ENCODE results near the gene CLDN19. TPM values are rescaled to one million over a fixed set of nuclear protein-coding genes. Genes with fewer than 3 reads are reported as not detected.
"Not testable (repeated sequence)": the region's sequence is repeated elsewhere in the genome, so short reads cannot be mapped to it uniquely, and the experiment has no call there.

Gene CLDN19
- total RNA-seq, 1 donor from 2014 or later, result not detected

DNA sequence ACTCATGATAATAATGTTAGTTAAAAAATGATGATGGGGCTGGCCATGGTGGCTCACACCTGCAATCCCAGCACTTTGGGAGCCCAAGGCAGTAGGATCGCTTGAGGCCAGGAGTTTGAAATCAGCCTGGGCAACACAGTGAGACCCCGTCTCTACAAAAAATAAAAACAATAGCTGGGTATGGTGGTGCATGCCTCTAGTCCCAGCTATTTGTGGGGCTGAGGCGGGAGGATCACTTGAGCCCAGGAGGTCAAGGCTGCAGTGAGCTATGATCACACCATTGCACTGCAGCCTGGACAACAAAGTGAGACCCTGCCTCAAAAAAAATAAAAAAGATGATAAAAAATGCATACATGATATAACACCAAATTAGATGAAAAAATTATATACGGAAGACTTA, 21.5 kb upstream of the CLDN19 start:
- DNase-seq (ENCODE audit: extremely low read depth, low read depth, low spot score), result no peak

DNA sequence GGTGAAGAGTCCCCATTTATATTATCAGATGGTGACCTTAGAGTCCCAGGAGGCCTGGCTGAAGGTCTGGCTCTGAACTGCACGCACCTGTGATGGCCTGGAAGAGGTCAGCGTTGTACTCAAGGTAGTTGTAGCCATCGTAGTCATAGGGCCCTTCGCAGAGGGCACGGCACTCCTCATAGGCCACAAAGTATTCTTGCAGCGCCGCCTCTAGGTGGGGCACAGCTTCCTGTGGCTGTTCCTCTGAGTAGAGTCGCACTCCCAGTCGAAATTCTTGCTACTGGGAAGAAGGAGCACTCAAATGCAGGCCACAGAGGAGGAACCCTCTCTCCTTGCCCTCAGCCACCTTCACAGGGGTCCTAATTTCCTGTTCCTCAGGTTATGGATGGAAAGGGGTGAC, 19.1 kb upstream of the CLDN19 start:
- no peak for DNase-seq (ENCODE audit: extremely low read depth, low read depth, low spot score)

DNA sequence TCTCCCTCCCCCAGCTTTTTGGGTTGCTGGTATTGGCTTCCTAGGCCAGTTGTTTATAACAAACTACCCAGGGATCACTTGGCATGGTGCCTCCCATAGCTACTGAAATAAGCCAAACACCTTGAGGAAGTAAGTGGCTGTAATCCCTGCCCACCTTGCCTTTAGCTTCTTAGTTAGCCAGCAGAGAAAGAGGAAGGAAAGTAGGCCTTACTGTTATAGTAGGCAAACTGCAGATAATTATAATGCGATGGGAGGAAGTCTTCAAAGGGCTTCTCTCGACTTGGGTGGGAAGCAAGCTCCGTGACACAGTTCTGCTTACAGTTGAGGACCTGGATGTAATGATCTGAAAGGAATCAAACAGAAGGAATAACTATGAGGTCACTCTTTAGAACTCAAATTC, 18.6 kb upstream of the CLDN19 start:
- DNase-seq (ENCODE audit: extremely low read depth, low read depth, low spot score), result no peak

DNA sequence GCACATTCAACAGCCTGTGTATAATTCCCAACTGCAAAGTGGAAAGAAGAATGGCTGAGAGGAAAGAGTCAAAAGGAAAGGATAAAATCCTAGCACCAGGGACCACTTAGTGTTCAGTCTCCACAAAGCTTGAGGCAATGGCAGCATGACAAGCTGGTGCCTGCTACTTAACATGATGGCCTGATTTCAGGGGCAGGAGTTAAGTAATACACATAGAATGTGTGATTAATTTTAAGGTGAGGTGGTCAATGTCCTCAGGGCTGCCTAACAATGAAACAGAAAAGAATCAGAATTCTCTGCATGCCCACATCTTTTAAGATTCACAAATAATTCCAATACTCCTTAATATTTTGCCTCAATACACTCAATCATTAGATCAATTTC, 17.8 kb upstream of the CLDN19 start:
- no peak for DNase-seq (ENCODE audit: extremely low read depth, low read depth, low spot score)

DNA sequence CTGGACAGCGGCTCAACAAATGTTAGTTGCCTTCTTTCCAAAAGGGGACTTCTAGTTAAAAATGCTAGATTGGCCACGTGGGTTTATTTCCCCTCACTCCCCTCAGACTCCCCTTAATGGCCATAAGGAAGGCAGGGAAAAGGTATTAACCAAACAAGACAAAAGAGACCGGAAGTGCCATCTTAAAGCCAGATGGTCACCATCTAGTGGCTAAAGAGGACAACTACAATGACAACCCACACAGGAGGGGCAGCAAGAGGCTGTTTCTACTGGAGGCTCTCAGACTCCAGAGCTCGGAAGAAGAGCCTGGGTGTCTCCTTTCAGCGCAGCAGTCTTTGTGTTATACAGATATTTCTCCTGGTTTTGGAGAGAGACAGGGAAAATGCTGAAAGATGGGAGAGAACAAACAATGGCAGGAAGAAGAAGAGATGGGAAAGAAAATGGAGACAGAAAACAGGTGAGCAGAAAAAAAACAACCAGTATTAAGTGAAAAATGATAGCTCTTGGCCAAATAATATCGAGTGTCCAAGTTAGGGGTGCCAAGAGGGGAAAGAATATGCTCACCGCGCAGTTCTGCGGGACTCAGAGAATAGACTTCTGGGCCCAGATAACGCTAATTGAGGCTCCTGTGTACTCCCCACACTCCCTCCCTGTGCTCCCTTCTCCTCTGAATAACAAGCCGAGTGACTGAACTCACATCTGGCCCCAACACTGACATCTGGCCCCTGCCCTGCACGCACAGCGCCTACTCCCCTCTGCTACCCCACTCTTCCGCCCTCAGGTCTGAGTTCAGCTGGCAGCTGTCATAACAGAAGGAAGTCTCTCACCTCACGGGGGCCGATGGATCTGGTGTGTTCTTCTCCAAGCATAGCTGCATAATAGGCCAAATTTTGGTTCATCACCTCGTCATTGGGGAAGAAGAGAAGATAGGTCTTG, 17.2 kb upstream of the CLDN19 start:
- DNase-seq (ENCODE audit: extremely low read depth, low read depth, low spot score), result no peak

DNA sequence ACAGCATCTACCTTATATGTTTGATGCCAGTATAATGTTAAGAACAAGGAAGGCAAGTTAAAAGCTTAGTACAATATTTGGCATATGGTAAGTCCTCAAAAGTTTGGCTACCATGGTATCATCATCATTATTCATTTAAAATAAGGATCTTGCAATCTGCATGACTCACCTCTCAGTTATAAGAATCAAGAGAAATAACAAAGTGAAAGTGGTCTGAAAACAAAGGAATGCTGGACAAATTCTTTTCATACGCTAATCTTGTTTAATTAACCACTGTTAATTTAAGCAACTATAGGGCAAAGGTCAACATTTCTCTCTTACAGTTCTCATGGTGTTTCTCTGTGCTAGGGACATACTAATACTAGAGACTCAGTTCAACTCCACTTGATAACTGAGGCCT, 13.0 kb upstream of the CLDN19 start:
- DNase-seq (ENCODE audit: extremely low read depth, low read depth, low spot score), result no peak

DNA sequence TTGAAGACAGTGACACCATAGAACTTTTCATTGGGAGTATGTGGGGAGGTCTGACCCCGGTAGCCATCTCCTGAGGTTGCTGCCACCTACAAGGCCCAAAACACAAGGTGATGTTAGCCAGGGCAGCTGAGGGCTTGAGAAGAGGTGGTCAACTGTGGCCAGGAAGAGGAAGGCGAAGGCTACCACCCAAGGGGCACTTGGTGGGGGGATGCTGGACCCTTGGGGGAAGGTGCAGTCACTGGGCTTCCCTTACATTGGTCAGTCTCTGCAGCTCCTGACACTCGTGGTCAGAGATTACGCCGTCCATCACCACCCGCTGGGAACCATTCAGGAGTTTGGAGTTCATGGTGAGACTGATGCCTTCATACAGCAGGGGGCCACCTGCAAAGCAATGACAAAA, 12.2 kb upstream of the CLDN19 start:
- DNase-seq (ENCODE audit: extremely low read depth, low read depth, low spot score), result no peak

DNA sequence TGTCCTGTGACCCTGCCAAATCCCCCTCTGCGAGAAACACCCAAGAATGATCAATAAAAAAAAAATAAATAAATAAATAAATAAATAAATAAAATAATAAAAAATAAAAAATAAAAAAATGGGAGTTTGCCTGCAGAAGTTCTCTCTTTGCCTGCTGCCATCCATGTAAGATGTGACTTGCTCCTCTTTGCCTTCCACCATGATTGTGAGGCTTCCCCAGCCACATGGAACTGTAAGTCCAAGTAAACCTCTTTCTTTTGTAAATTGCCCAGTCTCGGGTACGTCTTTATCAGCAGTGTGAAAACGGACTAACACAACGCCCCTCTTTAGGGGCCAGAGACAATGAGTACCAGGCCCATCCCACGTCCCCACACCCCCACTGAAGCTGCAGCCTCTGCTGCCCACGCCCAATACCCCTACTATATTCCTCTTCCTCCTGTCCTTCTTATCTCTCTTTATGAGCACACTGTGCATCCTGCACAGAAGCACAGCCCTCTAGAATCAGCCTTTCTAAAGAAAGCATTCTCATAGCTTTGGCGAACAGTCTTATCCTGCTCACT, 11.6 kb upstream of the CLDN19 start:
- DNase-seq (ENCODE audit: extremely low read depth, low read depth, low spot score), result not testable (repeated sequence)

DNA sequence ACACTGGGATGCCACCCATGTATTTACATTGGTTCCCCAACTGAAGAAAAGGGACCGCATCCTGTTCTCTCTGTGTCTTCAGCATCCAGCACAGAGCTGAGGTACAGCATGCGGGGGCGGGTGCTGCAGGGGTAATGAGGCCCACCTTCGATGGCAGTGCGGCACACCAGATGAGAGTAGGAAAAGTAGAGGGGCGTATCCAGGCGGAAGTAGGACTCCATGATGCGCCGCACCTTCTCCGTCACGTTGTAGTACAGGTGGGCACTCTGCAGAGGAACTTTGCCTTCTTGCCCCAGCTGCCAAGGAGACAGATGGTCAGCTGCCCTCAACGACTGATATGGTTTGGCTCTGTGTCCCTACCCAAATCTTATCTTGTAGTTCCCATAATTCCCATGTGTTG, 10.0 kb upstream of the CLDN19 start:
- no peak for DNase-seq (ENCODE audit: extremely low read depth, low read depth, low spot score)

DNA sequence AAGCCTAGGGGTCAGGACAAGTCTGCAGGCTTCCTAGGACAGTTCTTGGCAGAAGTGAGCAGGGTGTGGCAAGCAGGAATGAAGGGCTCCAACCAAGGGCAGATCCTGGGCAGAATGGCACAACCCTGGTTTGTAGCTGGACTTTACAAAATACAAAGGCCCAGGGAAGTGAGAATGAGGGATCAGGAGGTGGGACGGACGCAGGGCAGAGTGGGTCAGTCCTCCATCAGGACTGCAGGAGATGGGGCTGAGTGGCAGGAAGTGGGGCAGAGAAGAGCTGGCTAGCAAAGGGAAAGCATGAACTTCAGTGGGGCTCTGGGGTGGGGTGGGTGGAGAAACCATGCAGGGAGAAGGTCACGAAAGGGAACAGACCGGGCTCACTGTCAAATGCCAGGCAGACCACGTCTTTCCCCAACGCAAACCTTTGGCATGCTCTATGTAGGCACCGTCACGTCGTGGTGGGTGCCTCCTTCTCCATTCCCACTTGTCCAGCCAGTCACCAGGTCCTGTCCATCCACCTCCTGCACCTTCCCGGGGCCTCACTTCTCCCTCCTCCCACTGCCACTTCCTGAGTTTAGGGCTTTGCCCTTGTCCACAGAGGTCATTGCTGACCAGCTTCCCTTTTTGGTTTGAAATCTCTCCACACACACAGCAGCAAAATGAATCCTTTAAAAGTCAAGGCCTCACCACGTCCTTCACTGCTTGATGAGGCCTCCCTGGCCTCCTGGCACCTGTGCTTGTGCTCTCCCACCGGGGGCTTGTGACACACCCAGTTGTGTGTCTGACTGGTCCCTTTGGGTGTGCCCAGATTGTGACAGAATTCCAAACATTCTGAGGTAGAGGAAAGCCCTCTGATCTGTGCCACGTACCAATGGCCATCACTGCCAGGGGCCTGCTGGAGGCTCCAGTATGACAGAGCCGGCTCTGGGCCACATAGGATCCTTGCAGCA, 8.7 kb upstream of the CLDN19 start:
- no peak for DNase-seq (ENCODE audit: extremely low read depth, low read depth, low spot score)

DNA sequence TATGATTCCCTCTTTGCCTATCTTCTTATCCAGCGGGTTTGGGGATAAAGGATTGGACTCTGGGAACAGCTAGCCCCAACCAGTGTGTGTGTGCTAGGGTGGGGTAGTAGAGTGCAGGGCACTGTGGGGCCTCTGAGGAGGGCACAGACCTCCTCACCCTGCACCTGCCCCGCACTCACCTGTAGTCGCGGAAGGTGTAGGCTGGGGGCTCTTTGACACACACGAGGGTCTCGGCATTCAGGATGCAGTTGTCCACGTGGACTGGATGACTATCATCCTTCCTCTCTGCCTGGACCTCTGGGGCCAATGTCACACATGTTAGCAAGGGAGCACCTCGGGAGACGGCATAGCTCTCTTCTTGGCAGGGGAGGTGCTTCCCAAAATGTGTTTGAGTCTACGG, 8.0 kb upstream of the CLDN19 start:
- DNase-seq (ENCODE audit: extremely low read depth, low read depth, low spot score), result no peak

DNA sequence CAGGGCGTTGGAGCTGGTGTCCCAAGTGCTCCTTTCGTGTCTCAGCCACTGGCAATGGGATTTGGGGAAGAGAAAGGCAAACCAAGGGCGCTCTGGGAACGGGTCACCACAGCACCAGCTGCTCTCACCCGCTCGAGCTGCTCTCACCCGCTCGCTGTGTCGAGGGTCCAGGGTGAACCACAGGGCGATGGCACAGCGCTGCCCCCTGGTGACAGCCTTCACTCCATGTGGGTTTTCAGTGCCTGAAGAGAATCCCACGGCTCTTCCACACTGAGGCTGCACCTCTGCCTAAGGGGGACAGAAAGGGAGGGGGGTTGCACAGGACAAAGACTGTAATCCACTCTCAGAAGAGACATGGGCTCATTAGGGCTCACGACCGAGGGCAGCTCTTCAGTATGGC, 7.1 kb upstream of the CLDN19 start:
- no peak for DNase-seq (ENCODE audit: extremely low read depth, low read depth, low spot score)

DNA sequence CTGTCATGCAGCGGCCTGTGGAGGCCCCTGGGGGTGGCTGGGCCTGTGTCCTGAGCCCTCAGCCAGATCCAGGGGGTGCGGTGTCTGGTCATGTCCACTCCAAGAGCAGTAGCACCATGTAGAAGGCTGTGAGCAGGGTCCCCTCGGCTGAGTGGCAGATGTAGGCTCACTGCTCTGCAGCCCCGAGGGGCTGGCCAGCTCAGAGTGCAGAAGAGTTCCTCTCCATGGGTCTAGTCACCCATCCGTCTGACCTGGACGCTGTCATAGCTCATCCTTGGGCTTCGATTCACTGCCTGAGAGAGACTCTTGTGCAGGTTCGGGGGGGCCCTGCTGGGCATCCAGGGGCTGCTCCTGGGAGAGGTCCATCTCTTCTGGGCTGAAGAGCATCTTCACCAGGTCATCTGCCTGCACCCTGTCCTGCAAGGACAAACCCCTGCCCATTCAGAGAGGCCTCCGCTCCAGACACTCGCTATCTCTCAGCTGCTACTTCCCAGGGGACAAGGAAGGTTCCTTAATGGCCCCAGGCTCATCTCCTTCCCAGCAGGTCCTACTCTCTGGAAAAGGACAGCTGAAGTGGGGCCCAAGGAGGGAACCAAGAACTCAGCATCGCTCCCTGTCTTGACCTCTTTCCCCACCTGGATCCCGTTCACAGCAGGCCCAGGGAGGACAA, 6.5 kb upstream of the CLDN19 start:
- DNase-seq (ENCODE audit: extremely low read depth, low read depth, low spot score), result no peak

DNA sequence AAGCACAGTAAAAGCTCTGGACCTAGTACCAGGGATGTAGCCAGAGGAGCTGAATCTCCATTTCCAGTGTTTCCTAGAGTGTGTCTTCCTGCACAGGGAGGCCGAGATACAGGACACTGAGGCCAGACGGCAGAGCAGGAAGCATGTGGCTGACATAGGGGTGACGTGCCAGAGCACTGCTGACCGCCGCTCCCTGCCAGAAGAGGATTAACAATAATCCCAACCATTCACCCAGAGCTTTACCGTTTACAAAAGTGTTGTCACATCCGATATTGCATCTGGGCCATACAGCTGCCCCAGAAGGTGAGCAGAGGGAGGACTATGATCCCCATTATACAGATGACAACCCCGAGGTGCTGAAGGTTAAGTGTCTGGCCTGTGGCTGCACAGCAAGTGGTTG, 5.8 kb upstream of the CLDN19 start:
- DNase-seq (ENCODE audit: extremely low read depth, low read depth, low spot score), result no peak

DNA sequence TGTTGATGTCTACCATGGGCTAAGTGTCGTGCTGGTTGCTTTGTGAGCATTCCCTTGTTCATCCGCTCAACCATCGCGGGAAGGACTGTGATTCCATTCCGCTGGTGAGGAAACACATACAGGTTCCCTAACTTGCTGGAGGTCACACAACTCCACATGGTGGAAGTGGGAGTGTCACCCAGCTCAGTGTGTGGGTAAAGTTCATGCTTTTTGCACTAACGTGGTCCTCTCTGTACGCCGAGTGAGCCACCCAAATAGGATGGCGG, 4.0 kb upstream of the CLDN19 start:
- DNase-seq (ENCODE audit: extremely low read depth, low read depth, low spot score), result no peak

DNA sequence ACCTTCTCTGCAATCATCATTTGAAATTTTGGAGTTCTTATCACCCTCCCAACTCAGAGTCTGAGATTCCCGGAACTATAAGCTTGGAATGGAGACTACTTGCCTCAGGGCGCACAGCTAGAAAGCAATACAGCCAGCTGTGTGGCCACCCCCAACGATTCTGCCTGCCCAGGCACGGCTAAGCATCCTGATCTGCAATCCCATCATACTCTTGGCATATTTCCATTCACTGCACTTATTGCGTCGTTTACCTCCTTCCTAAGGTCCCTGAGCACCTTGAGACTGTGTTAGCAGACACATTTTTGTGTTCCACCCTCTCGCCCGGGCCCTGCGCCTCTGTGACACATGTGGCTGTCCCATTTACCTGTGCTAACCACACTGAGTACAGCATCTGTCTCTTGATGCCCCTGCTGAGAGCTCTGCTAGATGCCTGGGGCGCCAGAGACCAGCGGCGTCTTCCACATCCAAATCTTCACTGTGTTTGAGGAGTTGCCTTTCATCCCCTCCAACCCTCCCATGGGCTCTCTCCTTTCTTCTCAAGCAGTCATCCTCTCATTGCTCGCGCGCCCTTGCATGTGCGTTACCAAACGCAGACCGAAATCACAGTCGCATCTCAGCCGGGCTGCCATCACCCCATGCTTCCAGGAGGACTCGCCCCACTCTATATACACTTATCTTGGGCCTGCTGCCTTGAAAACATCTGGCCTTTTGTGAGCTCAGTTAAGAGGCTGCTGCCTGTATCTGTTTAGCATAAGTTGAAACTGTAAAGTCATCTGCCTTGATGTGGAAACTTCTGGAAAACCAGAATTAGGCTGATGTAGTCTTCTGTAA, 3.5 kb upstream of the CLDN19 start:
- no peak for DNase-seq (ENCODE audit: extremely low read depth, low read depth, low spot score)

DNA sequence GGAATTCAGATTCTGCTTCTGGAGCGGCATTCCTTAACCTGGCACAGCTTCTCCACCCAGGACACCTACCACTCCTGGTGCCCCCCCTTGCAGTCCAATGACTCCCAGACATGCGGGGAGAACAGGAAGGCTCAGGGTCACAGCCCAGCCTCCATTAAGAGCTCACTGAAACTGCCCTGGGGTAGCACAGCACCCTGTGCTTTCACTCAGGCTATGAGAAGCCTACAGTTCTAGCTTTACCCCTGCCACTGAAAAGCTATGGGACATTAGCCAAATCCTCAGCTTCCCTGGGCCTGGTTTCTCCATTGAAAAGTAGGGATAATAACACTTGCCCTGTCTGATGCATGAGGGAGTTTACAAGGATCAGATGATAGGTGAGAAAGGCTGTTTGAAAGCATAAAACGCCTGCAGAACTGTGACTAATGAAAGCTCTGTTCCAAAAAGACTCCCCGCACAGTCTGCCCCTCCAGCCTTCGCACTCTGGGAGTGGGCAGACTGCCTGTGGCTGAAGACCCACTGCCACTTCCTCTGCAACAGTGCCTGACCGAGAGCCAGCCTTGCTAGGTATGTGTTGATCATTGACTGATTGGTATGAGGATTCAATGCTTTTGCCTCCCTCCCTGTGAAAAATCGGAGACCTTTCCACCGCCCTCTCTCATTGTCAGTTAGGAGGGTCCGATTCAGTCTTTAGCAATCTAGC, 2.7 kb upstream of the CLDN19 start:
- no peak for DNase-seq (ENCODE audit: extremely low read depth, low read depth, low spot score)

DNA sequence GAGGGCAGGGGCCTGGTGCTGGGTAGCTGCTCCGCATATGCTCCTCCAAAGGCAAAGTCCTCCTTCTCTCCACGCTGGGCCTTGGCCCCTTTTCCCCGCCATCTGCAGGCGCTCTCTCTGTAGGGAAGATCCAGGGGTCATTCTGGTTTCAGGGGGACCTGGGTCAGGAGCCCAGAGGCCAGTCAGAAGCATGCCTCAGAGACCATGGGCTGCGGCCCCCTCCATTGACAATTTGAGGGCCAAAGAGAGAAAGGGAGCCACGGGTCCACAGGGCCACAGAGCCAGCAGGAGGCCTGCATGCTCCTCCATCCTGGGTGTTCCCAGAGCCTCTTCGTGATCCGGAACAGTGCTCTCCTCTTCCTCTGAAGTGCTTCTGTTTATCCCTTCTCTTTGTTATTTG, 2.1 kb upstream of the CLDN19 start:
- no peak for DNase-seq (ENCODE audit: extremely low read depth, low read depth, low spot score)

DNA sequence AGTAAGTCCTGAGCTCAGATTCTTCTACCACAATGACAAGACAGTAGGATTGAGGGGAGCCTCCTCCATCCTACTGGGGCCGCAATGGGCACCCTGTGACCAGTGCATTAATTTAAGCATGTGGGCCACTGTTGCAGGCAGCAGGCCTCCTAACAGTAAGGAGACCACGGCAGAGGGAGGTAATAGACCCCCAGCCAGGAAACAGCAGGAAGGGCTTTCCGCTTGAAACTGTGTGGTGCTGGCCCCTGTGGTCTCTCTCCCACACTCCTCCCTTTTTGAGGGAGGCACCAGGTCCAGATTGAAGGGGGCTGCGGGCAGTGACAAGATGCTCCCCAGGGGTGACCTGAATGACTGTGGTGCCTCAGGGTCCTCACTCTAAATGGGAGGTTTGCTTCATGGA, 1.7 kb upstream of the CLDN19 start:
- no peak for DNase-seq (ENCODE audit: extremely low read depth, low read depth, low spot score)
